Embryonic facial prominence (tissue), 1 donor: ENCODE data around the gene KIF5A.
"Not testable (repeated sequence)": the region's sequence is repeated elsewhere in the genome, so short reads cannot be mapped to it uniquely, and the experiment has no call there.

ENCODE experiments used
- DNase-seq: peaks from one replicate; pipeline ENCODE4 v3.0.0-alpha.2; 2016; ENCODE audit errors: extremely low spot score

KIF5A gene

DNA sequence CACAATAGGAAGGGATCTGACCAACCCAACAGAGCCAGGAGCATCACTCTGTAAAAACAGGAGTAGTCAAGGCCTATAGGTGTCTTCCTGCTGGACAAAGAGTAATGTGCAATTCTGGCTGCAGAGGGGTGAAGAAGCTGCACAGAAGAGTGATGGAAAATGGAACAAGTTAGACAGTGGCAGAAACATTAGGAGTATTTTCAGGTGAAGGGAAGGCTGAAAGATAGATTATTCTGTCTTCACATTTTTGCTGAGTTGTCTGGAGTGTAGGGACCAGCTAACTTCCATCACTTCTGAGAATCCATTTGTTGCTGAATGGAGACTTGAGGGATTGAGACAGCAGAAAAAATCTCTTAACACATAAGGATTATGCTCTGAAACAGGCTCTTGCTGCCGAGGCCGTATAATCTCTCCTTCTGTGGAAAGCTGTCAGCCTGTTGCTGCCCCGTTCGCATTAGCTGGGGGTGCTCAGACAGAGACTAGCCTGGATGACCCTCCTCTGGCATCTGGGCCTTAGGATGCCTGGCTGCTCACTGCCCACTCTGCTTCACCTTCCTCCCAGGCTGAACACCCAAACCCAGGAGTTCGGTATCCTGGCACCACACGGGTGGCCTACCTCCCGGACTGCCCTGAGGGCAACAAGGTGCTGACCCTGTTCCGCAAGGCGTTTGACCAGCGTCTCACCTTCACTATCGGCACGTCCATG, 58.3 kb downstream of the KIF5A start:
- no peak for DNase-seq

DNA sequence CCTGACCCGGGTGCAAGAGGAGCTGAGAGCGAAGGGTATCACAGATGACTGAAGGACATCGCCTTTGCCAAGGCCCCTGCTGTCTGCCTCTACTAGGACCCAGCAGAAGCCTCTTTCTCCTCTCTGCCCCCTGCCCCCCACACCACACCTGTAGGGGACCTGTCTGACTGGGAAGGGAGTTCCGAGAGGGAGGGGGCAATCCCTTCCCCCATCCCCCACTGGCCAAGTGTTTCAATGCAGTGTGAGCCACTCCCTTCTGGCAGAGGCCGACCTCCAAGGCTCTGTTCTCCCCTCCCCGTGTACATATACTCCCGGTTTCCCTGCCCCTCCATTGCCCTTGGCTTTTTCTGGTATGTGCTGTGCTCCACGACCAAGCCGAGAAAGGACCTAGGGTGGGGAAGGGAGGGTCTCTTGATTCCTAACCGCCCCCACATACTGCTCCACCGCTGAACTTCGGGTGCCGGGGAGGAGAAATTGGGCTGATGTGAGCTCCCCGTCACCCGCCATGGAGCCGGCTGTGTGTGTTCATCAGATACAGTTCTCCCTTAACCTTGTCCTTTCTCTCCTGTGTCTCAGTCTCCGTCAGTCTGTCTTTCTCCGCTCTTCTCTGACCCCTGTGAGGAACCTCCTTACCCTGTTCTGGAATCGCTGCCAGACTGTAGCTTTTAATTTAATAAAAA, 59.4 kb downstream of the KIF5A start:
- no peak for DNase-seq

DNA sequence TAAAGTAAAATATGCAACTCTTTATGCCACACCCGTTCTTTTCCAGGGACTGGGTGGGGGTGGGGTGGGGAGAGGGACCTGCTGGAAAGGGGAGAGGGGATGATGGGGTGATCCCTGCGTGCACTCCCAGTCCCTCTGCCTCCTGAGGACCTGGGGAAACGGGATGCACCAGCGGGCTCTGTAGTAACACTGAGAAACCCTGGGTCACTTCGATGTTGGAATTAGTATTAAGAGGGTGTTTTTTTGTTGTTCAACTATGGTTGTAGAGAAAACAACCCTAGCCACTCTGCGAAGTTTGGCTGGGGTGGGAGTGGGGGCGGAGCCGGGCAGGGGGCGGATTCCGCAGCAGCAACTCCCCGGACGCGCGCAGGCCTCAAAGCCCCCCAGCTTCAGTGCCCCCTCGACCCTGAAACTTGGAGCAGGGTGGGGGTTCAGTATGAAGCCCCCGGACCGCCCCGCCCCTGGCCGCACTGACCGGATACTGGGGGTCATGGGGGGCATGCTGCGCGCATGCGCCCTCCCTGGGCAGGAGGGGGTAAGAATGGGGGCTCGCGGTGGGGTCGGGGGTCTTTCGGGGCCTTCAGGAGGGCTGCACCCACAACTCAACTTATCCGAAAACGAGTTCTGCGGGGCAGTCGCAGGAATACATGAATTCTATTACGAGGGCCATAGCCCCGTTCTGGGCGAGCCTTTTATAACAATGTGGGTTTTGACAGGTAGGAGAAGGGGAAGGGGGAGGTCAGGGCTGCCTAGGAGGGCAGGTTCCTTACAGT, 60.1 kb downstream of the KIF5A start:
- DNase-seq, result no peak

DNA sequence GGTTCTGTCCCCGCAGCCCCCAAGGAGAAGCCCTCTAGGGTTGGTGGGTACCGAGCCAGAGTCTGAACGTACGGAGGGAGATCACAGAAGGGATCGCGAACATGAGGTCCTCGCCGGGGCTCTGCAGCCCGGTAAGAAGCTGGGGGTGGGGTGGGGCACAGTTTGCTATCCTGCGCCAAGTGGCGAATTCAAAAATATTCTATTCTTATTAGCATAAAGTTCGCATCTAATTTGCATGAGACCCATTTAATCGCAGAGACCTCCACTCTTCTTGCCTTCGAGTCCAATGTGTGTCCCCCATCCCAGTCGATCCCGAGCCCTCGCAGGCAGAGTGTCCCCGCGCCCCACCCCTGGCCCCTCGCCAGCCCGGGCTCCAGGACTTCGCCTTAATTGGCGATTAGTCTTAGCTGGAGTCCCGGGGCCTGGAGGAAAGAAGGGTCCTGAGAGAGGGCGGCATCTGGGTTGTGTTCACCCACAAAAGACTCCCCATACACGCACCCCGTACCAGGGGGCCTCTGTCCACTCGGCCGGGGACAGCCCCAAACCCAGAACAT, 60.8 kb downstream of the KIF5A start:
- no peak for DNase-seq

DNA sequence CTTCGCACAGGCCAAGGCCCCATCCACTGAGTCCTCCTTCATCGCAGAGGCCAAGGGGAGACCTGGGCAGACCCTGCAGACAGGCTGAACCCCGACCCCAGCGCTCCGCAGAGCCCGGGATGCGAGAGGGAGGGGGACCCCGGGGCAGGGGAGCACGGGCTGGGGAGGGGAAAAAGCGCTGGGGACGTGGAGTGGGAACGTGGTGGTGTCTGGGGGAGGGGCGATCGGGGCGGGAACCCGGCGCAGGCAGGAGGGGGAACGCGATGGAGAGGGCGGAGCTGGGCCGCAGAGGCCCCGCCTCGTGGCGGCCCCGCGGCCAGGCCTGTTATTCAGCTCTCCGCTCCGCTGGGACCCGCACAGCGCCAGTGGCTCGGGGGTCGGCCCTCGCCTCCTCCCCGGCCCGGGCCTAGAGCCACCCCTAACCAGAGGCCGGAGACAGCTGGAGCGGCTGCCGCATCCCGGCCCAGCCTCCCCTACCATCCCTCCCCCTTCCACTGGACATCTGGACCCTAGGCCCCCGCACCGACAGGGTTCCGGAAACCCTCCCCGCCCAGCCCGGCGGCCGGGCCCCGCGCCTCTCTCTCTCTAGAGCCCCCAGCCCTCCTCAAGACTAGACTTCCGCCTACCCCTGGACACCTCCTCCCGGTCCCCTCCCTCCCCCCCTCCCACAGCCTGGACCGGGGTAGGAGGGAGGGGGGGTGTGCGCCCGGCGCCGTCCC, 61.4 kb downstream of the KIF5A start, which contains the start of gene ARHGEF25:
Gene ARHGEF25, plus strand, starts transcription at position 328 of the 719 bp plus-strand sequence. CDS start 460 bp downstream, outside the sequence.
- DNase-seq, result peak; percentile 45

DNA sequence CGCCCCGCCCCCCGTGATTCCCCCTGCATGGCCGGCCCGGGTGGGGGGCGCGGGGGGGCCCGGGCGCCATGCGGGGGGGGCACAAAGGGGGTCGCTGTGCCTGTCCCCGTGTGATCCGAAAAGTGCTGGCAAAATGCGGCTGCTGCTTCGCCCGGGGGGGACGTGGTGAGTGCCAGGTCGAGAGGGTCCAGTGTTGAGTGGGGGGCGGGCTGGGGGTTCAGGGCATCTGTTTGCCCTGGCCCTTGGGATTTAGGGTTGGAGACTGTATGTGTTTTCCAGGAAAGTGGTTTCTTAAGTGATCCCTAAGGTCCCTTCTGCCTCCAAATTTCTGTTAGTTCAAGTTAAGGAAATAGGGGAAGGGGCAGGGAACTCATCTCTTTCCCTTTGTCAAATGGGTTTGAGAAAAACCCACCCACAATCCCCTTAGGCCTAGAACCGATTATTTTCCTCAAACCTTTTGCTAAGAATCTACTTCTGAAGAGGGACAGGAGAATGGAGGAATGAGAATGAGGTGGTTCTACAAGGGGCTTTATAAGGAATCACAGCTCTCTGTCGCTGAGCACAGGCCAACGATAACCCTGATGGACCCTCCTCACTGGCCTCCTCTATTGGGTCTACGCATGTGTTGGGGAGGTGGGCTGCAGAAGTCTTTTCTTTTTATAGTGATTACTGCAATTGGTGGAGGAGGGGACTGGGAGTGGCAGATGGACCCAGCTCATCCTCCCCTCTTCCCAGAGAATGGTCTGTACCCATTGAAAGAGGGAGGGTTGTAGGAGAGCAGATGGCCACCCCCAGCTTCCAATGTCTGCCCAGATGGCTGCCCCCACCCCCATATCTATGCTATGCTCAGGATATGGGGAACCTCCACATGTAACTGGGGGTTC, 62.2 kb downstream of the KIF5A start:
- no peak for DNase-seq

DNA sequence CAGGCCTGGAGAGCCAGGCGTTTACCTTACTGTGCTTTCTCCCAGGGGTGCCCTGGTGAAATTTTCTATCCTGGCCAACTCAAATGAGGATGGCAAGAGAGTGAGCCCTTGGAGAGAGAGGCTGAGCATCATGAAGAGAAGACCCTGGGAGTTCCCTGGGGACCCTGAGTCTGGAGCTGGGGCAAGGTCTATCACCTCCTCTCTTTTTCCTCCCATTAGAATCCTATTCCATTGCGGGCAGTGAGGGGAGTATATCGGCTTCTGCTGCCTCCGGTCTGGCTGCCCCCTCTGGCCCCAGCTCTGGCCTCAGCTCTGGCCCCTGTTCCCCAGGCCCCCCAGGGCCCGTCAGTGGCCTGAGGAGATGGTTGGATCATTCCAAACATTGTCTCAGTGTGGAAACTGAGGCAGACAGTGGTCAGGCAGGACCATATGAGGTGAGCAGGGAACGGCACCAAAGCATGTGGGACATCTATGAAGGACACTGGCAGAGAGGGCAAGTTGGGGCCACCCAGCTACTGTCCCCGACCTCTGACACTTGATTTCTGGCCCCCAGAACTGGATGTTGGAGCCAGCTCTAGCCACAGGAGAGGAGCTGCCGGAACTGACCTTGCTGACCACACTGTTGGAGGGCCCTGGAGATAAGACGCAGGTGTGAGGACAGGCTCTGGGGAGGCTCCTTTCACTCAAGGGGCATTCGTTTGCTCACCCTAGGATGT, 63.0 kb downstream of the KIF5A start:
- DNase-seq, result no peak

DNA sequence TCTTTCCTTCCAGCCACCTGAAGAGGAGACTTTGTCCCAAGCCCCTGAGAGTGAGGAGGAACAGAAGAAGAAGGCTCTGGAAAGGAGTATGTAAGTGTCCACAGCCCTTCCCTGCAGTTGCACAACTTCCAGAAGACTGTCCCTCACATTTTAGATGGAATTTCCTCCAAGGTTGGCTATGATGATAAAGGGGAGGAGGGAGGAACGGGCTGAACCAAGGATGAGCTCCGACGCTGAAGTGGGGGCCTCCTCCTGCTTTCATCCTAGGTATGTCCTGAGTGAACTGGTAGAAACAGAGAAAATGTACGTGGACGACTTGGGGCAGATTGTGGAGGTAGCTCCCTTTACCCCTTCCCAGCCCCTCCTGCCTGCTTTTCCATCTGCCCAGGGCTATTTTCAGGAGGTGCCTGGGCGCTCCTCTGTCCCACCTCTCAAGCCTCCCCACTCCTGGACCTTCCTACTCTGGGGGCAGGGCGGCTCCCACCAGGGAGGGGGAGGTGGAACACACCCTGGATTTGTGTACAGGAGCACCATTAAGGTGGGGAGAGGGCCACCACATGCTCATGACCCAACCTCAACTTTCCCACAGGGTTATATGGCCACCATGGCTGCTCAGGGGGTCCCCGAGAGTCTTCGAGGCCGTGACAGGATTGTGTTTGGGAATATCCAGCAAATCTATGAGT, 63.7 kb downstream of the KIF5A start:
- DNase-seq, result no peak

DNA sequence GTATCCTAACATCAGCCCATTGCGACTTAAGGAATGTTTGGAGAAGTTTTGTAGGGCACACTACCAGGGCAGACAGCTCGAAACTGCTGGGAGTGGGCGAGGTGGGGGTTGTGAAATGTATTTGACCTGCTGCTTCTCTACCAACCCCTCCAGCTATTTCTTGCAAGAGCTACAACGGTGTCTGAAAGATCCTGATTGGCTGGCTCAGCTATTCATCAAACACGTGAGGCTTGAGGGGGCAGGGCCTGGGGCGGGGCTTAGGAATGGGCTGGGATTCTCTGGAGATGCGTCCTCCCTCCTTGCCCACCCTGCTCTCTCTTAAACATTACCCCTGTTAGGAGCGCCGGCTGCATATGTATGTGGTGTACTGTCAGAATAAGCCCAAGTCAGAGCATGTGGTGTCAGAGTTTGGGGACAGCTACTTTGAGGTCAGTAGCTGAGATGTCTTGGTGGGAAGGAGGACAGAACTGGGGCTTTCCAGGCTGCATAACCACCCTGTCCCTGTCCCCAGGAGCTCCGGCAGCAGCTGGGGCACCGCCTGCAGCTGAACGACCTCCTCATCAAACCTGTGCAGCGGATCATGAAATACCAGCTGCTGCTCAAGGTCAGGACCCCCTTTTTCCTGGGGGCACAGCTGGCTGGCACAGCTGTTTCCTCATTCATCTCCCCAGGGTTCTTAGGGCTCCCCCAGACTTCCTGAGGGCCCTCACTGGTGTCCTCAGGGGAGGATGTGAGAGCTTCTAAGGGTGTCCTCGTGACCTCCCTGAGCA, 64.5 kb downstream of the KIF5A start:
- no peak for DNase-seq

DNA sequence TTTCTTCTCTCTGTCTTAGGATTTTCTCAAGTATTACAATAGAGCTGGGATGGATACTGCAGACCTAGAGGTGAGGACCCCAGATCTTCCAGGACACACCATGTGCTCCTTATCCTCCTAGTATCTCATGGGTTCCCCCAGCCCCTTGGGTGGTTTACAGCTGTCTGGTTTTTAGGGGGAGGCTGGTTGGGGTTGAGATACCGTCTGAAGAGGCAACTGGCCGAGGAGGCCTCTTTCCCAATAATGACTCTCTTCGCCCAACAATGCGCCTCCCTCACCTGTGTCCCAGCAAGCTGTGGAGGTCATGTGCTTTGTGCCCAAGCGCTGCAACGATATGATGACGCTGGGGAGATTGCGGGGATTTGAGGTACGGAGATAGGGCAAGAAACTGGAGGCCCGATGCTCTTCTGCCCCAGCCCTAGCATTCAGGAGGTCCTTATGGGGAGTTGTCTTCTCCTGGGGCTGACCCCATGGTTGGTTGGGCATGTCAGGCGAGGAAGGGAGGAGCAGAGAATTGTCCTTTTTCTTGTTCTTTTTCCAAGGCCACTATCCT, 65.2 kb downstream of the KIF5A start:
- DNase-seq, result no peak

DNA sequence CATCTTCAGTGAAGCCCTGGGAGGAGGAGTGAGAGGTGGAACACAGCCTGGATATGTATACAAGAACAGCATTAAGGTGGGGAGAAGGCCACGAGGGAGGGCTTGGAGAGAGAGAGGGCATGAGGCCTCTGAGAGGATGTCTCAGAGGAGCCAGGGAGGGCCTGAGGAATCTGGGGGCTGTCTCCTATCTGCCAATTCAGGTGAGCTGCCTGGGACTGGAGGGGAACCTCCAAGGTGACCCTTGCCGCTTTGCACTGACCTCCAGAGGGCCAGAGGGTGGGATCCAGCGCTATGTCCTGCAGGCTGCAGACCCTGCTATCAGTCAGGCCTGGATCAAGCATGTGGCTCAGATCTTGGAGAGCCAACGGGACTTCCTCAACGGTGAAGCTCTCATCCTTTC, 65.8 kb downstream of the KIF5A start:
- no peak for DNase-seq

DNA sequence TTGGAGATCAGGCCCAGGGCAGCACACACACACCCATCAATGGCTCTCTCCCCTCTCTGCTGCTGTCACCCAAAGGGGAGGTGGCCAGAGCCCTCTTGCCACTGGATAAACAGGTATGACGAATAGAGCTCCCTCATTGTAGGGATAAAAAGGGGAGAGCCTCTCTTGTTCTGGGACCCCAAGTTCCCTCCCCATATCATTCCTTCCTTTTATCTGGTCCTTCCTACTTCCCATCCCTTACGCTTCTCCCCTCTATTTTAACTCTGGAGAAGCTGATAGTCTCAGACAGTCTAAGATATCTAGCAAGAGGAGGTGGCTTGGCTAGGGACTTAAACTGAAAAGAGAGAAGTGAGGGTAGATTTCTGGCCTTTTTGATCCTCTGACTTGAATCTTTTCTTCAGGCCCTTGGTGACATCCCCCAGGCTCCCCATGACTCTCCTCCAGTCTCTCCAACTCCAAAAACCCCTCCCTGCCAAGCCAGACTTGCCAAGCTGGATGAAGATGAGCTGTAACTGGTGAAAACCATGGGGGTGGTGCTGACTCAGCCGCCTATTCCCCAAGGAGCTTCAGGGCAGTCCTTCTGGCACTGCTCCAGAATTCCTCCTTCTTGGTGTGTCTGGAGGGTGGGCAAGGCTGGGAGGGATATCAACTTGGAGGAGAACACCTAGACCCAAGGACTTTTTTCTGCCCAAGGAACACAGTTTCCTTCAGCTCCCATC, 66.7 kb downstream of the KIF5A start:
- DNase-seq, result no peak

DNA sequence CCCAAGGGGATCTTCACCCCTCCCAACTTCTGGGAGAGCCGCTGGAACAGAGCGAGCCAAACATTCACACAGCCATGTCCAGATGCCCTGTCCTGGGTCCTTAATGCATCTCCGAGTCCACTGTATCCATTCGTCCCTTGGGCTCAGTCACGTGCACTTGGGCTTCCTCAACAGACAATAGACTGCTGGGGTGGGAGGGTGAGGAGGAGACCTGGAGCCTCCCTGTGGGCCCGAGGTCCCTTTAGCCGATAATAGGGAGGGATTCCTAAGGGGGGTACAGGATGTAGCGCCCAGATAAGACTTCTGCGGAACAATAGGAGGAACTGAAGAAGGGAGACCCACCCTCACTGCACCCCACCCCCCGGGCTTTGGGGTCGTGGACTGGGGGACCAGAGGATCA, 68.1 kb downstream of the KIF5A start:
- DNase-seq, result no peak

DNA sequence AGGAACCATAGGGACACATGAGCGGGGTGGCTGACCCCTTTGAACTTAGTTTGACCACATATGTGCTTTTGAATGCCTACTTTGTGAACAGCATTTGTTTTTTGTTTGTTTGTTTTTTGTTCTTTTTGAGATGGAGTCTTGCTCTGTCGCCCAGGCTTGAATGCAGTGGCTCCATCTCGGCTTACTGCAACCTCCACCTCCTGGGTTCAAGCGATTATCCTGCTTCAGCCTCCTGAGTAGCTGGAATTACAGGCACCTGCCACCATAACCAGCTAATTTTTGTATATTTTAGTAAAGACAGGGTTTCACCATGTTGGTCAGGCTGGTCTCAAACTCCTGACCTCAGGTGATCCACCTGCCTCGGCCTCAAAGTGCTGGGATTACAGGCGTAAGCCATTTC, 68.6 kb downstream of the KIF5A start:
- DNase-seq, result not testable (repeated sequence)

DNA sequence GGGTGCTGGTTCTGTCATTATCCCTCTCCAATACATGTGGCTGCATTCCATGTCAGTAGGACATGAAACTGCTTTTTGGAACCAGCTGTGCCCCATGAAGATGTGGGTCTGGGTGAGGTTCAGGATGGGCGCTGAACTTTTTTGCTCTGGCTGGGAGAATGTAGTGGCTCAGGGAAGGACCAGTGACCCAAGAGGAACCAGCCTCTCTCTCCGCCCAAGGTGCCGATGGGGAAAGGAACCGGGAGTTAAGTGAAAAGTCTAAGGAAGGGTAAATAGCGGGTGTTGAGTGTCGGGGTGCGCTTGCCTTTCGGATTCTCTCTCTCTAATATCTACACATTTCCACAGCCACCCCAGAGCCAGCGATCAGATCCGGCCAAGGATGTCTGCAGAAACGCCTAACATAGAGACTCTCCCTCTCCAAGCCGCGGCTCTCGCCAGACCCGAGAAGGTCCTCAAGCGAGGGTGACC, 69.2 kb downstream of the KIF5A start:
- DNase-seq, result no peak

DNA sequence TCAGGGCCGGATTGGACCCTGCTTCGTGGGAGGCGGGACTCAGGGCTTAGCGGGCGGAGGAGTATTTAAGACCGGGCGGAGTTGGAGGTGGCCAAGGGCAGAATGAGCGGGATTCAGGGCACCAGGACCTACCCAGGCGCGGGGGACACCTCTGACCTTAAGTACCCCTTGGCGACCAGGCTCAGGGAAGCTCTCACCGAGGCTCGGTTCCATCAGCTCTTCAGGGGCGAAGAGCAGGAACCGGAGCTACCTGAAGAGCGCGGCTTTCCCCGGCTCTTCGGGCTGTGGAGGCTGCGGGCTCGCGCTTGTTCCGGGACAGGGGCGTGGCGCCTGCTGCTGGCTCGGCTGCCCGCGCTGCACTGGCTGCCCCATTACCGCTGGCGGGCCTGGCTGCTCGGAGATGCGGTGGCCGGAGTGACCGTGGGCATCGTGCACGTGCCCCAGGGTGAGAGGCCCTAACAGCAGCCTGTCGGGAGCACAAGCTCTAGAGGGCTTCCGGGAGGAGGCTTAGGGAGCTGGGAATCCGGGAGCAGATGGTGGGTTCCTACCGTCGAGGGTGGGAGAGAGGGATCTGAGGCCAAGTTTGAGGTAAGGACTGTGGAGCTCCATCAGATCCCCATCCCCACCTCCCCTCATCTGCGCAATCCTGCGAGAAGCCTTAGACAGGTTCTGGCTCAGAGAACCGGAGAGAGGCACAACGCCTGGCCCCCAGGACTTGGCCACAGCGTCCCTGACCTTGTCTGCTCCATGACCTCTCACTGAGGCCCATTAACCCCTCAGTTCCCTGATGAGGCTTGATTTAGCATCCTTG, 69.8 kb downstream of the KIF5A start:
- no peak for DNase-seq
